ENCODE data around the gene LIN28A. TPM values are rescaled to one million over a fixed set of nuclear protein-coding genes. Genes with fewer than 3 reads are reported as not detected.

Gene LIN28A
- total RNA-seq, 3 donors from 2014 or later (not counting 1 experiment from before 2014, with no cell fraction given) = not detected

DNA sequence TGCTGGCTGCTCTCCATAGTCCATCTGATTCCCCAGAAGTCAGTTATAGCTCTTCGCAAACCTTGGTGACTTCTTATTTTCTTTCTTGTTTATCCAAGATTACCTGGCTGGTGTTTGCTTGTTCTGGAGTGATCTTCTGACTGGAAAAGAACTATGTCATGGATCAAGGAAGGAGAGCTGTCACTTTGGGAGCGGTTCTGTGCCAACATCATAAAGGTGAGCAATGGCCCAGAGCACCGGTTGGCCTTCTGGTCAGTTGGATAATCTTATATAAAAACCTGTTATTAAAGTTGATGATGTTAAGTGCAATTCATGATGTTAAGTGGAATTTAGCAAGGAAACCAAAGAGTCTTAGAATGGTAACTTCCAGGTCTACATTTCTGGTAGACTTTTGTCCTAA lies 22.2 kb downstream of the LIN28A start:
- H3K36me3 ChIP-seq (ENCODE audit: control insufficient read depth, insufficient read depth, low read length) = peaks cover 11% of the 10 kb centered on the region
- ATAC-seq = no peak
- WGBS (ENCODE audit: insufficient coverage) = 46% methylated on average over 3 of the region's 3 CpGs
- peaks cover 21% of the 10 kb centered on the region for H3K4me1 ChIP-seq (ENCODE audit: control insufficient read depth, insufficient read depth, low read length)
- H3K27me3 ChIP-seq (ENCODE audit: control insufficient read depth, insufficient read depth, low read length) = no peaks in the 10 kb centered on the region
- H3K9me3 ChIP-seq (ENCODE audit: control insufficient read depth, insufficient read depth, low read length) = no peaks in the 10 kb centered on the region
- H3K36me3 Mint-ChIP-seq = no peaks in the 10 kb centered on the region
- H3K27me3 Mint-ChIP-seq (ENCODE audit: low read depth in 2 of 2) = no peaks in the 10 kb centered on the region
- peak overlapping the region; percentile 97 for H3K4me3 Mint-ChIP-seq
- intact Hi-C loops (cut with micrococcal nuclease) = loop anchor here (5.0 kb wide), 1 partner anchor 40 kb away; the partner anchor contains the start of gene HMGN2
- H3K9me3 Mint-ChIP-seq = no peaks in the 10 kb centered on the region
- H3K27ac ChIP-seq (ENCODE audit: low read length) = peak overlapping the region; percentile 48
- peak overlapping the region; percentile 66 for H3K4me3 ChIP-seq (ENCODE audit: low read length)
- no peak for TF ChIP-seq CTCF (IDR thresholded peaks at IDR 0.05)
- H3K4me1 Mint-ChIP-seq = peaks cover 13 to 22% of the 10 kb centered on the region in 2 donors
- DNase-seq = no peak
- H3K27ac Mint-ChIP-seq = peak overlapping the region; percentile 89 to 93

DNA sequence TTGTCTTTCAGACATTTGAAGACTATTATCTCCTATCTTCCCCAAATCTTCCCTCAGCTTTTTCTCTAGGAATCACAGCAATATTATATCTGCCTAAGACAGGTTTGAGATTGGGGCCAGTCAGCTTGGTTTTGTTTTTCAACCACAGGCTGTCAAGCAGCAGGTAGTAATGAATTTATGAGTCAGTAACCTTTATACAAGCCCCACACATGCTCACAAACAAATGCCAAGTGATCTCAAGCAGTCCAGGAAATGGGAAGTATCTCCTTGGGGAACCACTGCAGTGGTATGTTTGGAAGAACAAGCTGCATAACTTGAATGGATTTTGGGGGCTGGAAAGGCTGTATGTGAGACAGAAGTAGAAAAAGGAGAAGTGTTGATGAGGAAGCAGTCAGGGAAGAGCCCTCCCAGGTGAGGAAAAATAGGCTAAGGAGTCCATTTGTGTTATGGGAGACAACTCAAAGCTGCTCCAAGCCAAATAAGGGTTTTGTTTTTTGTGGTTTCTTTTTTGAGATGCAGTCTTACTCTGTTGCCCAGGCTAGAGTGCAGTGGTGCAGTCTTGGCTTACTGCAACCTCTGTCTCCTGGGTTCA lies 23.6 kb downstream of the LIN28A start:
- Histone ChIP-seq H3K36me3 (ENCODE audit: control insufficient read depth, insufficient read depth, low read length) (peaks cover 24% of the 10 kb centered on the region), H3K4me1 (ENCODE audit: control insufficient read depth, insufficient read depth, low read length) (peaks cover 21% of the 10 kb centered on the region), H3K9me3 (ENCODE audit: control insufficient read depth, insufficient read depth, low read length) (no peaks in the 10 kb centered on the region), H3K27me3 (ENCODE audit: control insufficient read depth, insufficient read depth, low read length) (no peaks in the 10 kb centered on the region), H3K4me3 (ENCODE audit: low read length) (no peak overlapping the region), H3K27ac (ENCODE audit: low read length) (no peak overlapping the region)
- H3K27ac Mint-ChIP-seq = no peak overlapping the region
- DNase-seq (no peak), ATAC-seq (no peak)
- no peak overlapping the region for H3K4me3 Mint-ChIP-seq
- no peak for TF ChIP-seq CTCF (IDR thresholded peaks at IDR 0.05)
- intact Hi-C loops (cut with micrococcal nuclease) = loop anchor here (5.0 kb wide), 1 partner anchor 38 kb away; the partner anchor contains the start of gene HMGN2
- H3K36me3 Mint-ChIP-seq = peaks cover 4% of the 10 kb centered on the region
- H3K4me1 Mint-ChIP-seq = peaks cover 13 to 22% of the 10 kb centered on the region in 2 donors
- H3K9me3 Mint-ChIP-seq = no peaks in the 10 kb centered on the region
- H3K27me3 Mint-ChIP-seq (ENCODE audit: low read depth in 2 of 2) = no peaks in the 10 kb centered on the region

DNA sequence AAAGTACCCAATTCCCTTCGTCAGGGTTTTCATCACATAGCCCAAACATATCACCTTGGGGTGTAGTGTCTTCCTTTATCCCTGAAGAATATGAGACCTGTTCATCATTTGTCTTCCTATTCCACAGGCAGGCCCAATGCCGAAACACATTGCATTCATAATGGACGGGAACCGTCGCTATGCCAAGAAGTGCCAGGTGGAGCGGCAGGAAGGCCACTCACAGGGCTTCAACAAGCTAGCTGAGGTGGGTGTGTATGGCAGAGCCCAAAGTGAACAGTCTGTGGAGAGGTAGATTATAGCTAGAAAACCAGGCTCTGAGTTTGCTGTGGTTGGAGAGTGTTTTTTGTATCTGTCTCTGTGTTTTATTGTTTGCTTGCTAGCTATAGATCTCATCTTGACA lies 27.4 kb downstream of the LIN28A start:
- no peak for DNase-seq
- intact Hi-C loops (cut with micrococcal nuclease) = no loop called here
- Mint-ChIP-seq H3K9me3 (no peaks in the 10 kb centered on the region), H3K27me3 (ENCODE audit: low read depth in 2 of 2) (no peaks in the 10 kb centered on the region), H3K27ac (no peak overlapping the region), H3K4me1 (peaks cover 7 to 8% of the 10 kb centered on the region in 2 donors), H3K4me3 (no peak overlapping the region), H3K36me3 (peaks cover 18% of the 10 kb centered on the region)
- peaks cover 56% of the 10 kb centered on the region for H3K36me3 ChIP-seq (ENCODE audit: control insufficient read depth, insufficient read depth, low read length)
- WGBS (ENCODE audit: insufficient coverage) = over 99% methylated on average over 6 of the region's 6 CpGs
- no peak for ATAC-seq
- H3K4me1 ChIP-seq (ENCODE audit: control insufficient read depth, insufficient read depth, low read length) = peaks cover 4% of the 10 kb centered on the region
- no peak overlapping the region for H3K4me3 ChIP-seq (ENCODE audit: low read length)
- no peak for TF ChIP-seq CTCF (IDR thresholded peaks at IDR 0.05)
- H3K9me3 ChIP-seq (ENCODE audit: control insufficient read depth, insufficient read depth, low read length) = no peaks in the 10 kb centered on the region
- H3K27ac ChIP-seq (ENCODE audit: low read length) = no peak overlapping the region
- H3K27me3 ChIP-seq (ENCODE audit: control insufficient read depth, insufficient read depth, low read length) = no peaks in the 10 kb centered on the region

DNA sequence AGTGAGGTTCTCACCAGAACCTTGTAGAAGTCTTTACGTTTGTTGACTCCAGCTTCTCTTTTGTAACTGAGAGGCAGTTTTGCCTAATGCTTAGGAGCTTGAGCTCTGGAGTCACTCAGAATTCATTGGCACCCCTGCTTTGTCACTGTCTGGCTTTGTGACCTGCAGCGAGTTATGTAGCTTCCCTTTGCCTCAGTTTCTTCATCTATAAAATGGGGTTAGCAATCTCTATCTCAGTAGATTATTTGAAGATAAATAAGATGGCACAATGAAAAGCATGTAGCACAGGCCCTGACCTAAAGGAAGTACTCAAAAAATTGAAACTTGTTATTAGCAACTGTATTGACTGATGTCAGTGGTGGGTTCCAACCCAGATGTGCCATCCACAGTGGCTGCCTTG lies 29.6 kb downstream of the LIN28A start:
- H3K9me3 Mint-ChIP-seq = no peaks in the 10 kb centered on the region
- Histone ChIP-seq H3K27ac (ENCODE audit: low read length) (no peak overlapping the region), H3K36me3 (ENCODE audit: control insufficient read depth, insufficient read depth, low read length) (peaks cover 69% of the 10 kb centered on the region), H3K9me3 (ENCODE audit: control insufficient read depth, insufficient read depth, low read length) (no peaks in the 10 kb centered on the region), H3K4me1 (ENCODE audit: control insufficient read depth, insufficient read depth, low read length) (no peaks in the 10 kb centered on the region), H3K4me3 (ENCODE audit: low read length) (no peak overlapping the region), H3K27me3 (ENCODE audit: control insufficient read depth, insufficient read depth, low read length) (no peaks in the 10 kb centered on the region)
- TF ChIP-seq CTCF (IDR thresholded peaks at IDR 0.05) = no peak
- peaks cover 0 to 5% of the 10 kb centered on the region in 2 donors for H3K4me1 Mint-ChIP-seq
- no peak overlapping the region for H3K27ac Mint-ChIP-seq
- ATAC-seq (no peak), DNase-seq (no peak)
- H3K36me3 Mint-ChIP-seq = peaks cover 30% of the 10 kb centered on the region
- 98% methylated on average over 2 of the region's 2 CpGs for WGBS (ENCODE audit: insufficient coverage)
- intact Hi-C loops (cut with micrococcal nuclease) = no loop called here
- H3K27me3 Mint-ChIP-seq (ENCODE audit: low read depth in 2 of 2) = no peaks in the 10 kb centered on the region
- H3K4me3 Mint-ChIP-seq = no peak overlapping the region

All from natural killer cell (primary cell).